Stimulated activated CD4-positive, alpha-beta T cell treated with anti-CD3 and anti-CD28 coated beads, Interleukin-15, amount 100 ng/mL, for 24 hours (primary cell): ENCODE results near the gene VWA5A.

ENCODE experiments used
- DNase-seq: peaks from one replicate; pipeline ENCODE4 v3.0.0-alpha.2; 2020

Gene VWA5A

GRCh38 chr11:124114942-124115781 lies at the start of gene VWA5A:
Gene VWA5A (plus strand): TSS chr11:124115450. CDS start chr11:124117512, 2,062 bp downstream.
- DNase-seq: peak; percentile 87

GRCh38 chr11:124068601-124069110 lies 46.6 kb upstream of the VWA5A start:
- no peak for DNase-seq

GRCh38 chr11:124069429-124070401 lies 45.5 kb upstream of the VWA5A start:
- DNase-seq: peak; percentile 57

- DNase-seq: peak; percentile 74
These were observed 44.2 kb upstream of the VWA5A start for GRCh38 chr11:124070915-124071622.

GRCh38 chr11:124071623-124071948 lies 43.7 kb upstream of the VWA5A start:
- DNase-seq: no peak

- no peak for DNase-seq
These were observed 43.1 kb upstream of the VWA5A start for GRCh38 chr11:124072147-124072546.

- no peak for DNase-seq
These were observed 40.7 kb upstream of the VWA5A start for GRCh38 chr11:124074554-124074953.

GRCh38 chr11:124075492-124075840 lies 39.8 kb upstream of the VWA5A start:
- no peak for DNase-seq

GRCh38 chr11:124075841-124076651 lies 39.2 kb upstream of the VWA5A start:
- DNase-seq: peak; percentile 30

- no peak for DNase-seq
These were observed 38.0 kb upstream of the VWA5A start for GRCh38 chr11:124077266-124077665.

GRCh38 chr11:124078591-124078990 lies 36.7 kb upstream of the VWA5A start:
- no peak for DNase-seq

- DNase-seq: no peak
These were observed 35.5 kb upstream of the VWA5A start for GRCh38 chr11:124079631-124080326.

GRCh38 chr11:124080327-124081001 lies 34.8 kb upstream of the VWA5A start:
- no peak for DNase-seq

- DNase-seq: no peak
These were observed 33.8 kb upstream of the VWA5A start for GRCh38 chr11:124081483-124081882.

- DNase-seq: no peak
These were observed 32.9 kb upstream of the VWA5A start for GRCh38 chr11:124082371-124082770.

- DNase-seq: no peak
These were observed 29.7 kb upstream of the VWA5A start for GRCh38 chr11:124085583-124085982.

- DNase-seq: no peak
These were observed 29.0 kb upstream of the VWA5A start for GRCh38 chr11:124085997-124086846.

- DNase-seq: no peak
These were observed 24.3 kb upstream of the VWA5A start for GRCh38 chr11:124090996-124091395.

GRCh38 chr11:124093330-124093729 lies 21.9 kb upstream of the VWA5A start:
- DNase-seq: no peak

GRCh38 chr11:124094731-124095130 lies 20.5 kb upstream of the VWA5A start:
- DNase-seq: no peak
